Adrenal gland (tissue), 5 donors: ENCODE results near the gene PHF2.

Experiments used
- POLR2A ChIP-seq, 2 donors: fragments of 450-650 bp; IDR thresholded peaks; one replicate each; pipeline ENCODE4 v1.6.1; 2017; ENCODE audit warnings: antibody characterized with exemption in 2 of 2, mild to moderate bottlenecking in 2 of 2, moderate library complexity in 1 of 2
- TF ChIP-seq, protein P1 (sequence below), 6 experiments: fragments of 450-650 bp in 4 of 6; fragments of 200-600 bp in 2 of 6; sonication (generic) in 1 of 6; IDR thresholded peaks; 1 replicate in 5 of 6; 2 replicates in 1 of 6; pipeline versions ENCODE4 v1.5.1 to v1.8.0; 2016 to 2021; ENCODE audit warnings: antibody characterized with exemption in 6 of 6, mild to moderate bottlenecking in 2 of 6, moderate library complexity in 1 of 6
- donor health status: DM: no; HTN: no; CAD: no.

DNA sequence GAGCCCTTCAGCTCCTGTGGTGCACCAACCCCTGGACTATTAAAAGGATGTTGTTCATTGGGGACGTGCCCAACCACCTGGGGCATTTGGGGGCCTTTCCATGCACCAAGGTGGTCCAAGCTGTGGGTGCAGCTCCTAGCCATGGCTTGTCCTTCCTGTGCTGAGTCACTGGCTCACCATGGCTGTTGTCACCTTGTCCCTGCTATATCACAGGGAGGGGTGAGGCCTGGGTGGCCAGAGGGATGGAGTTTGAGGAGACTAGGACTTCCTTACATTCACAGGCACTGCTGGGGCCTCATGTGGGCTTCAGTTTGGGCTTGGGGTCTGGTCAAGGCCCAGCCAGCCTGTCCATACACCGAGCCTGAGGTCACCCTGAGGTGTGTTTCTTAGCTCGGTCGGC lies 45.5 kb downstream of the PHF2 start:
- TF ChIP-seq, protein P1, sequence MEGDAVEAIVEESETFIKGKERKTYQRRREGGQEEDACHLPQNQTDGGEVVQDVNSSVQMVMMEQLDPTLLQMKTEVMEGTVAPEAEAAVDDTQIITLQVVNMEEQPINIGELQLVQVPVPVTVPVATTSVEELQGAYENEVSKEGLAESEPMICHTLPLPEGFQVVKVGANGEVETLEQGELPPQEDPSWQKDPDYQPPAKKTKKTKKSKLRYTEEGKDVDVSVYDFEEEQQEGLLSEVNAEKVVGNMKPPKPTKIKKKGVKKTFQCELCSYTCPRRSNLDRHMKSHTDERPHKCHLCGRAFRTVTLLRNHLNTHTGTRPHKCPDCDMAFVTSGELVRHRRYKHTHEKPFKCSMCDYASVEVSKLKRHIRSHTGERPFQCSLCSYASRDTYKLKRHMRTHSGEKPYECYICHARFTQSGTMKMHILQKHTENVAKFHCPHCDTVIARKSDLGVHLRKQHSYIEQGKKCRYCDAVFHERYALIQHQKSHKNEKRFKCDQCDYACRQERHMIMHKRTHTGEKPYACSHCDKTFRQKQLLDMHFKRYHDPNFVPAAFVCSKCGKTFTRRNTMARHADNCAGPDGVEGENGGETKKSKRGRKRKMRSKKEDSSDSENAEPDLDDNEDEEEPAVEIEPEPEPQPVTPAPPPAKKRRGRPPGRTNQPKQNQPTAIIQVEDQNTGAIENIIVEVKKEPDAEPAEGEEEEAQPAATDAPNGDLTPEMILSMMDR (IDR thresholded peaks at IDR 0.05) = no peak
- TF ChIP-seq POLR2A (IDR thresholded peaks at IDR 0.05) = no peak
